K562 (cell line): ENCODE measurements around the gene SLC25A1. TPM values are rescaled to one million over a fixed set of nuclear protein-coding genes. Genes with fewer than 3 reads are reported as not detected.

Experiments used
- ATAC-seq: fragments of 200-7000 bp; cut with Tn5 transposase; 3 replicates; pipeline ENCODE4 v1.9.1; 2020; ENCODE audit warnings: moderate library complexity
- BruUV-seq: library from RNA; stranded (reverse); fragments of 400-500 nt; replicated peaks from 2 replicates; lab custom pipeline; 2021; lab: Mats Ljungman, UMichigan
- CTCF ChIA-PET: fragments of 300-600 bp; formaldehyde crosslinking; extraction: SDS; loops from one replicate; lab custom pipeline; 2021; ENCODE audit warnings: low intra/inter-chr PET ratio; lab: Yijun Ruan, JAX
- POLR2A ChIA-PET: fragments of 300-600, 350-650 bp; sonication (Branson Sonifier 250); formaldehyde crosslinking; extraction: SDS; loops from one replicate; lab custom pipeline; 2021; ENCODE audit warnings: antibody characterized with exemption, inconsistent platforms; lab: Yijun Ruan, JAX
- DNase-seq, 4 experiments: peaks; one replicate each; pipeline versions ENCODE4 v3.0.0 to v3.0.0-alpha.2; 2011 to 2018; ENCODE audit warnings: low spot score in 3 of 4, mixed read lengths in 3 of 4; ENCODE audit errors: extremely low read depth in 1 of 4
- FAIRE-seq: peaks from 2 replicates; lab custom pipeline; 2011; peaks lifted over from hg19 to GRCh38; lab: Jason Lieb, UNC
- H2AFZ ChIP-seq: 2 replicates; pipeline ENCODE4 v1.6.0; 2011; ENCODE audit warnings: low read depth, low read length, control low read depth, inconsistent platforms
- H3K27ac ChIP-seq: fragments of 200-600 bp; 3 replicates; pipeline ENCODE4 v1.8.0; 2011; ENCODE audit warnings: low read depth, mild to moderate bottlenecking, control low read depth, inconsistent platforms, low read length, moderate library complexity, mixed read lengths; ENCODE audit errors: extremely low read depth
- H3K27me3 ChIP-seq, 2 experiments: fragments of 300-600 bp in 1 of 2; 2 replicates in 1 of 2; 3 replicates in 1 of 2; pipeline versions ENCODE4 v1.6.0 to v1.8.0; 2011; ENCODE audit warnings: inconsistent platforms in 2 of 2, low read length in 2 of 2, mild to moderate bottlenecking in 1 of 2, mixed read lengths in 1 of 2, moderate library complexity in 1 of 2; ENCODE audit not compliant: control insufficient read depth in 2 of 2, insufficient read depth in 2 of 2
- H3K36me3 ChIP-seq: fragments of 300-600 bp; 3 replicates; pipeline ENCODE4 v1.8.0; 2011; ENCODE audit warnings: mild to moderate bottlenecking, low read length, inconsistent platforms; ENCODE audit not compliant: control insufficient read depth, insufficient read depth
- H3K4me1 ChIP-seq, 2 experiments: fragments of 200-600 bp in 1 of 2; replicated peaks in 1 of 2; 2 replicates in 1 of 2; 3 replicates in 1 of 2; pipeline versions ENCODE4 v1.5.1 to v1.8.0; 2011; ENCODE audit warnings: inconsistent platforms in 2 of 2, low read length in 2 of 2, mild to moderate bottlenecking in 1 of 2, mixed read lengths in 1 of 2, moderate library complexity in 1 of 2; ENCODE audit not compliant: control insufficient read depth in 2 of 2, insufficient read depth in 2 of 2
- H3K4me2 ChIP-seq: 2 replicates; pipeline ENCODE4 v1.6.1; 2011; ENCODE audit warnings: low read length, control low read depth, inconsistent platforms, mixed read lengths; ENCODE audit not compliant: insufficient read depth
- H3K4me3 ChIP-seq: fragments of 200-600 bp; sonication (generic), shearing (Covaris generic); 2 replicates; pipeline ENCODE4 v1.5.1; 2016; ENCODE audit warnings: control low read depth, inconsistent platforms
- H3K79me2 ChIP-seq: fragments of 200-600 bp; 3 replicates; pipeline ENCODE4 v1.8.0; 2011; ENCODE audit warnings: low read length, inconsistent platforms; ENCODE audit not compliant: control insufficient read depth, insufficient read depth
- H3K9ac ChIP-seq, 2 experiments: 2 replicates each; pipeline versions ENCODE4 v1.6.0 to v1.6.1; 2011; ENCODE audit warnings: low read depth in 2 of 2, low read length in 2 of 2, control low read depth in 1 of 2, inconsistent platforms in 1 of 2, mild to moderate bottlenecking in 1 of 2, mixed read lengths in 1 of 2; ENCODE audit not compliant: insufficient read depth in 1 of 2
- H3K9me1 ChIP-seq: one replicate; pipeline ENCODE4 v1.6.0; 2011; ENCODE audit warnings: inconsistent platforms, mild to moderate bottlenecking, low read length, moderate library complexity; ENCODE audit not compliant: control insufficient read depth, insufficient read depth
- H3K9me3 ChIP-seq: replicated peaks from 2 replicates; pipeline ENCODE4 v1.5.1; 2011; ENCODE audit warnings: low read depth, low read length, inconsistent platforms; ENCODE audit not compliant: control insufficient read depth, insufficient read depth
- H4K20me1 ChIP-seq: replicated peaks from 2 replicates; pipeline ENCODE4 v1.6.1; 2011; ENCODE audit warnings: low read length, inconsistent platforms, mixed read lengths; ENCODE audit not compliant: control insufficient read depth, insufficient read depth
- CBX5 ChIP-seq: IDR thresholded peaks from 2 replicates; pipeline ENCODE4 v1.6.1; 2014; ENCODE audit warnings: low read depth, borderline replicate concordance
- E4F1 ChIP-seq: fragments of 250-450 bp; sonication (Bioruptor Pico); IDR thresholded peaks from 2 replicates; pipeline ENCODE4 v1.5.0; 2021; ENCODE audit warnings: mild to moderate bottlenecking, borderline replicate concordance
- GMEB1 ChIP-seq: fragments of 250-450 bp; sonication (Bioruptor Pico); IDR thresholded peaks from 2 replicates; pipeline ENCODE4 v1.4.0; 2020; ENCODE audit warnings: mild to moderate bottlenecking
- MED1 ChIP-seq: sonication (generic); formaldehyde crosslinking; IDR thresholded peaks from 2 replicates; pipeline ENCODE4 v1.8.1; 2023; ENCODE audit warnings: missing genetic modification reagents, borderline replicate concordance
- POLR2G ChIP-seq: fragments of 200-400 bp; formaldehyde crosslinking; IDR thresholded peaks from 2 replicates; pipeline ENCODE4 v1.6.1; 2017; ENCODE audit warnings: low read depth, mild to moderate bottlenecking, antibody characterized with exemption, low read length, moderate library complexity
- RFX1 ChIP-seq: fragments of 450-650 bp; IDR thresholded peaks from 2 replicates; pipeline ENCODE4 v1.6.1; 2016; ENCODE audit warnings: mild to moderate bottlenecking, moderate library complexity
- TAF15 ChIP-seq: fragments of 200-400 bp; formaldehyde crosslinking; IDR thresholded peaks from 2 replicates; pipeline ENCODE4 v1.6.1; 2017; ENCODE audit warnings: mild to moderate bottlenecking, low read depth, low read length, moderate library complexity
- TAL1 ChIP-seq: fragments of 450-650 bp; IDR thresholded peaks from 2 replicates; pipeline ENCODE4 v1.6.1; 2016; ENCODE audit warnings: mild to moderate bottlenecking
- ZNF184 ChIP-seq: sonication (generic); formaldehyde crosslinking; IDR thresholded peaks from 2 replicates; pipeline ENCODE4 v1.5.0; 2020; ENCODE audit warnings: missing genetic modification reagents
- ZNF507 ChIP-seq: conservative IDR thresholded peaks from 2 replicates; pipeline ENCODE4 v1.6.1; 2017; ENCODE audit warnings: missing genetic modification characterization, missing compliant biosample characterization
- ZNF780A ChIP-seq: fragments of 250-450 bp; sonication (Bioruptor Pico); IDR thresholded peaks from 2 replicates; pipeline ENCODE4 v1.5.0; 2021; ENCODE audit warnings: mild to moderate bottlenecking
- WGBS: fragments of 100-300 bp; shearing (Covaris generic); methylation state at CpG from one replicate; pipeline ENCODE4 v1.1.6; 2016; ENCODE audit warnings: low coverage, mixed read lengths; ENCODE audit not compliant: insufficient coverage; ENCODE audit errors: missing lambda C conversion rate; 5-methylcytosine and 5-hydroxymethylcytosine counted together
- in situ Hi-C: fragments of 300-500 bp; cut with MboI; formaldehyde crosslinking; loops from 4 replicates; pipeline ENCODE4 v1.15.0; 2018; ENCODE audit warnings: inconsistent platforms, mixed read lengths
- intact Hi-C: fragments of 100-400 bp; cut with micrococcal nuclease; formaldehyde crosslinking; loops from 2 replicates; pipeline ENCODE4 v1.14.2; 2022
- polyA plus RNA-seq, 8 experiments: library from polyadenylated mRNA; depleted of rRNA in 4 of 8; stranded (reverse) in 5 of 8; unstranded in 3 of 8; fragments of >200 nt; fragmentation: Nextera tagmentation in 2 of 8; fragmentation: Illumina TruSeq in 1 of 8; extraction: Ambion mirVana in 2 of 8; extraction: Trizol in 1 of 8; gene quantifications; 2 replicates each; pipeline versions ENCODE4 v1.2.1 to v1.2.3, GENCODE V29; 2011 to 2014; ENCODE audit warnings: inconsistent platforms in 1 of 8, missing spikeins in 1 of 8
- total RNA-seq, 7 experiments: library from RNA; depleted of rRNA in 6 of 7; stranded (reverse); fragments of >200 nt in 6 of 7; fragmentation: Illumina TruSeq in 2 of 7; extraction: Trizol in 2 of 7; gene quantifications; 2 replicates each; pipeline versions ENCODE4 v1.2.1 to v1.2.3, GENCODE V29; 2011 to 2021; ENCODE audit warnings: low replicate concordance in 1 of 7

Gene SLC25A1
- total and polyA plus RNA-seq, 9 of the 15 experiments (the other 6 are each of a cell fraction or from before 2014, with no cell fraction given) = 11.0 to 408 (median 110) TPM

- Histone ChIP-seq H3K4me1 (peaks cover 0 to 40% of the 10 kb centered on the region in 2 experiments; a peak in 1 of 5 replicates), H3K9me3 (no peaks in the 10 kb centered on the region), H2AFZ (no peak overlapping the region), H3K9me1 (peaks cover 11% of the 10 kb centered on the region), H3K27me3 (peaks cover 0 to 4% of the 10 kb centered on the region in 2 experiments; a peak in 2 of 5 replicates), H3K4me2 (no peak overlapping the region), H3K79me2 (no peaks in the 10 kb centered on the region), H3K4me3 (no peak overlapping the region), H3K36me3 (peaks cover 55% of the 10 kb centered on the region), H3K27ac (no peak overlapping the region), H3K9ac (no peak overlapping the region), H4K20me1 (peaks cover 17% of the 10 kb centered on the region; the same call in 1 of the 2 replicates)
- FAIRE-seq (no peak), DNase-seq (no peak), ATAC-seq (no peak)
- no TSS peak for BruUV-seq
- CTCF ChIA-PET = no interaction called here
- intact Hi-C loops = loop anchor here (10.0 kb wide), 1 partner anchor 57 kb away; no protein-coding TSS in a partner anchor
- 88% methylated on average over 20 of the region's 20 CpGs for whole genome bisulfite sequencing
- POLR2A ChIA-PET = interaction anchor here (1.1 to 4.4 kb wide), 5 partner anchors 8 to 41 kb away, joined by 4 to 38 read pairs (median 5); partner anchors contain the start of genes DGCR2 and ESS2
- in situ Hi-C loops = no loop called here
- TF ChIP-seq RFX1 = no peak
- 0 out of 2 replicates have a peak, but pooled peaks have one; percentile 20 for TF ChIP-seq ZNF184
- TF ChIP-seq E4F1 (CRISPR knock-in tag) = no peak
- peak; percentile 83; the same call in 1 of the 2 replicates for TF ChIP-seq TAF15
- peak; percentile 78 for TF ChIP-seq POLR2G
- no peak for TF ChIP-seq ZNF507
- TF ChIP-seq CBX5 = no peak
- TF ChIP-seq ZNF780A (CRISPR knock-in tag) = no peak
- TF ChIP-seq MED1 (CRISPR knock-in tag) = no peak
- TF ChIP-seq GMEB1 = no peak
- TF ChIP-seq TAL1 = no peak
Observed at GRCh38 chr22:19132153-19132552, 46.4 kb downstream of the SLC25A1 start.
